PFSK-1 (cell line): ENCODE measurements around the gene RNF208.

Experiments used
- FOXP2 ChIP-seq: optimal IDR thresholded peaks from 2 replicates; pipeline ENCODE3; 2011; ENCODE audit warnings: borderline replicate concordance, control low read depth, inconsistent platforms; ENCODE audit not compliant: insufficient read depth; ENCODE audit errors: extremely low read length, extremely low read depth
- POLR2AphosphoS5 ChIP-seq: IDR thresholded peaks from 2 replicates; pipeline ENCODE4 v1.6.1; 2012; ENCODE audit warnings: low read depth, mild to moderate bottlenecking, control low read depth, low read length, moderate library complexity
- REST ChIP-seq, 2 experiments: IDR thresholded peaks; 2 replicates each; pipeline versions ENCODE4 v1.6.1 to v1.8.0; 2011 to 2012; ENCODE audit warnings: low read depth in 2 of 2, low read length in 2 of 2, control low read depth in 1 of 2, inconsistent platforms in 1 of 2, mild to moderate bottlenecking in 1 of 2, moderate library complexity in 1 of 2; ENCODE audit not compliant: insufficient read depth in 1 of 2
- SIN3A ChIP-seq: IDR thresholded peaks from 2 replicates; pipeline ENCODE4 v1.6.1; 2012; ENCODE audit warnings: mild to moderate bottlenecking, low read length, moderate library complexity, borderline replicate concordance; ENCODE audit not compliant: insufficient read depth
- TAF1 ChIP-seq: IDR thresholded peaks from 2 replicates; pipeline ENCODE4 v1.6.1; 2012; ENCODE audit warnings: low read length, control low read depth, borderline replicate concordance; ENCODE audit not compliant: insufficient read depth

Gene RNF208

GRCh38 chr9:137198902-137199283 lies 23.1 kb downstream of the RNF208 start:
- no peak for TF ChIP-seq POLR2AphosphoS5

- TF ChIP-seq SIN3A (no peak), POLR2AphosphoS5 (no peak), FOXP2 (no peak), REST (IDR thresholded peaks at IDR 0.05; ENCODE audit: insufficient read depth in 1 of 2, low read depth in 2 of 2, low read length in 2 of 2) (no peak), TAF1 (no peak)
Observed at GRCh38 chr9:137198051-137198901, 23.8 kb downstream of the RNF208 start.

- TF ChIP-seq TAF1 (no peak), POLR2AphosphoS5 (no peak), REST (IDR thresholded peaks at IDR 0.05; ENCODE audit: insufficient read depth in 1 of 2, low read depth in 2 of 2, low read length in 2 of 2) (no peak), SIN3A (no peak), FOXP2 (no peak)
Observed at GRCh38 chr9:137195525-137196220, 26.4 kb downstream of the RNF208 start.

- TF ChIP-seq POLR2AphosphoS5 (no peak), SIN3A (no peak)
Observed at GRCh38 chr9:137194909-137195308, 27.1 kb downstream of the RNF208 start.

- no peak for TF ChIP-seq FOXP2
Observed at GRCh38 chr9:137194388-137194787, 27.7 kb downstream of the RNF208 start.

GRCh38 chr9:137193771-137194170 lies 28.3 kb downstream of the RNF208 start:
- no peak for TF ChIP-seq SIN3A
- no peak for TF ChIP-seq TAF1
- no peak for TF ChIP-seq FOXP2
- TF ChIP-seq POLR2AphosphoS5: no peak

GRCh38 chr9:137192859-137193258 lies 29.2 kb downstream of the RNF208 start:
- TF ChIP-seq REST (IDR thresholded peaks at IDR 0.05; ENCODE audit: insufficient read depth in 1 of 2, low read depth in 2 of 2, low read length in 2 of 2) (no peak), TAF1 (no peak), SIN3A (no peak), POLR2AphosphoS5 (no peak), FOXP2 (no peak)
